Stomach (tissue), 4 donors: Measurements from ENCODE around the gene C14orf180.

Experiments used
- POLR2A ChIP-seq, 4 donors: fragments of 450-650 bp; IDR thresholded peaks; one replicate each; pipeline ENCODE4 v1.6.1; 2016; ENCODE audit warnings: antibody characterized with exemption in 4 of 4, control low read depth in 2 of 4, mild to moderate bottlenecking in 1 of 4, moderate library complexity in 1 of 4
- POLR2AphosphoS5 ChIP-seq, 3 donors: sonication (generic); formaldehyde crosslinking; IDR thresholded peaks; one replicate each; pipeline ENCODE4 v1.6.1; 2016; ENCODE audit warnings: antibody characterized with exemption in 3 of 3

GRCh38 chr14:104536942-104537612 is 42.5 kb upstream of the C14orf180 start:
- TF ChIP-seq POLR2A (IDR thresholded peaks at IDR 0.05): no peak
- TF ChIP-seq POLR2AphosphoS5 (IDR thresholded peaks at IDR 0.05): no peak
